HG03103 (cell line): Measurements from ENCODE around the gene MBD3.
A peak's percentile ranks its signal among the peaks of the same experiment; 100 is the strongest.

ENCODE experiments used
- ATAC-seq: cut with Tn5 transposase; IDR thresholded peaks from one replicate; pipeline ENCODE4 v1.9.1; 2021; ENCODE audit warnings: low read depth; ENCODE audit not compliant: unreplicated experiment

MBD3 gene

DNA sequence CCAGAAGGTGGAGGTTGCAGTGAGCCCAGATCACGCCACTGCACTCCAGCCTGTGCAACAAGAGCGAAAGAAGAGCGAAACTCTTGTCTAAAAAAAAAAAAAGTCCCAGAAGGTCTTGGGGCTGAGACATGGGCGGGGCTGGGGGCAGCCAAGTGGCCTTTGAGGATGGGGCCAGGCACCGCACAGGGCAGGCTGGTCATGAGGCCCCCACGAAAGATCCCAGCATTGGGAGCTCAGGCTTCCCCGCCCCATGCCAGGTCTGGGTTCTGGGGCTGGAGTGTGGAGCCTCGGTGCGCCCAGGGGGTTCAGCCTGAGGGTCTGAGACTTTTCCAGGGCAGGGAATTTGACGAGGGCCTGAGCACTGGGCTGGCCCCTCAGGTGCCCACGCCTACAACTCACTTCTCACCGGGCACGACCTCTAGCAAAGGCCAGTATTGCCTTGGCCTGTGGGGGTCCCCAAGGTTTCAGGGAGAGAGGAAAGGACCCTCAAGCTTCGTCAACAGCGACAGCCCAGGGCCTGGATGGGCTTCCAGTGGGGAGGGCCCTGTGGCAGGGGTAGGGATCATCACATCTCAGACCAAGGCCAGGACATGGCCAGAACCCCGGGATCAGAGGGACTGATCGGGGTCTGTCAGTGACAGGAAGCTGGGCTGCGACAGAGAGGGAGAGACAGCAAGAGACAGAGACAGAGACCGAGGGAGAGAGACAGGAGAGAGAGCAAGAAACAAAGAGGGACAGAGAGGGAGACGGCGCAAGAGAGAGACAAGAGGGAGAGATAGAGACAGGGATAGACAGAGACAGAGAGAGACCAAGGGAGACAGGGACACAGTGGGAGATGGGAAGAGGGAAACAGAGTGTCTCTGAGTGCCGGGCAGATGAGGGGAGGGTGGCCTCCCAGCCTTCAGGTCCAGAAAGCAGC is 17.1 kb downstream of the MBD3 start:
- ATAC-seq: no peak

DNA sequence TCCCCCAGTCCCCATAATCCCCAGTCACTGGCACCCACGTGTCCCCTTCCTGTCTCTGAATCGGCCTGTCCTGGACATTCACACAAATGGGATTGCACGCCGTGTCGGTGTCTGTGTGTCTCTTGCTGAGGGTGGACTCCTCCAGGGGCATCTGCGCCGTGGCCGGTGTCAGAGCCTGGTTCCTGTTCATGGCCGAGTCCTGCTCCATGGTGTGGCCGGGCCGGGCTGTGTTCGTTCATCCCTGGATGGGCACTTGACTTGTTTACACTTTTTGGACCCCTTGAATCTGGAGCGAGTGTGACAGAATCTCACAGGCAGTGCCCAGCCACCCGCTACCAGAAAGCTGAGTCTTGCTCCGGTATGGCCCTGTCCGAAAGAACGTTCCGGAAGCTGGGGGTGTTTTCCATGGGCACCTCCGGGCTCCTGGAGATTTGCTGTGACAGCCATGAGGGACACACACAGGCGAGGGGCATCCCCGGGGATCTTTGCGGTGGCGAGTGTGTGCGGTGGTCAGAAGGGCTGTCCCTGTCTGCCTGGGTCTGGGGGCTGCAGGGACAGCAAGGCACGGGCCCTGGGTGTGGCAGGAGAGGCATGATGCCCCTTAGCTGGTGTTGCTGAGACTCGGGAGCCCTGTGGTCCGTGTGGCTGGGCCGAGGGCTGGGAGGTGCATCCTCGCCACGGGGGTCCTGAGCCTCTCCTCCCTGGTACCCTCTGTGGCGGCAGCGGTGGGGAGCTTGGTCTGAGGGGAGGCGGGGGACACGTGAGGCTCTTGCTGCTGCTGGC is 18.1 kb downstream of the MBD3 start:
- no peak for ATAC-seq

DNA sequence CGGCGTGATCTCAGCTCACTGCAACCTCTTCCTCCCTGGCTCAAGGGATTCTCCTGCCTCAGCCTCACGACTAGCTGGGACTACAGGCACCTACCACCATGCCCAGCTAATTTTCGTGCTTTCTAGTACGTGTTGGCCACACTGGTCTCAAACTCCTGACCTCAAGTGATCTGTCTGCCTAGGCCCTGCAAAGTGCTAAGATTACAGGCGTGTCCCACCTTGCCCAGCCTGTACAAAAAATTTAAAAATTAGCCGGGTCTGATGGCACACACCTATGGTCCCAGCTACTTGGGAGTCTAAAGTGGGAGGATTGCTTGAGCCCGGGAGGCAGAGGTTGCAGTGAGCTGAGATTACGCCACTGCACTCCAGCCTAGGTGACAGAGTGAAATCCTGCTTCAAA is 19.9 kb downstream of the MBD3 start:
- no peak for ATAC-seq

DNA sequence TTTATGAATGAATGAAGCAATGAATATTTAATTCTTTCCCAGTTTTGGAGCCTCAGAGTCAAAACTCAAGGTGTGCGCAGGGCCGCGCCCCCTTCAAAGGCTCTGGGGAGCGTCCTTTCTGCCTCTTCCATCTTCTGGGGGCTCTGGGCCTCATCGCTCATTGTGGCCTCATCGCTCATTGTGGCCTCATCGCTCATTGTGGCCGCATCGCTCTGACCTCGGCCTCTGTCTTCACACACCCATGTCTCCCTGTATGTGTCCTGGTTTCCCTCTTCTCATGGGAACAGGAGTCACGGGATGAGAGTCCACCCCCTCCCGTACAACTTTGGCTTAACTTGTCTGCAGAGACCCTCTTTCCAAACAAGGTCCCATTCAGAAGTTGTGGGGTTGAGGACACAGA is 21.3 kb downstream of the MBD3 start:
- no peak for ATAC-seq

DNA sequence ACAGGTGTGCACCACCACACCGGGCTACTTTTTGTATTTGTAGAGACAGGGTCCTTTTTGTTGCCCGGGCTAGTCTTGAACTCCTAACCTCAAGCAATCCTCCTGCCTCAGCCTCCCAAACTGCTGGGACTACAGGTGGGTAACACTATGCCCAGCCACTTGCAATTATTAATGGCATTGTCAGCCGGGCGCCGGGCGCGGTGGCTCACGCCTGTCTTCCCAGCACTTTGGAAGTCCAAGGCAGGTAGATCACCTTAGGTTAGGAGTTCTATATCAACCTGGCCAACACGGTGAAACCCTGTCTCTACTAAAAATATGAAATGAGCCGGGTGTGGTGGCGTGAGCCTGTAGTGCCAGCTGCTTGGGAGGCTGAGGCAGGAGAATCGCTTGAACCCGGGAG is 21.8 kb downstream of the MBD3 start:
- no peak for ATAC-seq

DNA sequence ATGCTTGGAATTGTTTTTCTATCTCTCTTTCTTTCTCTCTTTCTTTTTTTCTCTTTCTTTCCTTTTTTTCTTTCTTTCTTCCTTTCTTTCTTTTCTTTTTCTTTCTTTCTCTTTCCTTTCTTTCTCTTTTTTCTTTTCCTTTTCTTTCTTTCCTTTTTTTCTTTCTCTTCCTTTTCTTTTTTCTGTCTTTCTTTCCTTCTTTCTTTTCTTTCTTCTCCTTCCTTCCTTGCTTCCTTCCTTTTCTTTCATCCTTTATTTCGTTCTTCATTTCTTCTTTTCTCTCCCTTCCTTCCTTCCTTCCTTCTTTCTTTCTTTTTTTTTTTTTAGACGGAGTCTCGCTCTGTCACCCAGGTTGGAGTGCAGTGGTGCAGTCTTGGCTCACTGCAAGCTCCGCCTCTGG is 22.7 kb downstream of the MBD3 start:
- no peak for ATAC-seq

GRCh38 chr19:1568320-1569019 is 24.2 kb downstream of the MBD3 start, which contains the start of gene MEX3D:
Gene MEX3D, minus strand, starts transcription at chr19:1568325. Its CDS starts 267 bp downstream, at chr19:1568058.
- ATAC-seq: peak; percentile 76

GRCh38 chr19:1567848-1568227 is 24.8 kb downstream of the MBD3 start:
- ATAC-seq: no peak

DNA sequence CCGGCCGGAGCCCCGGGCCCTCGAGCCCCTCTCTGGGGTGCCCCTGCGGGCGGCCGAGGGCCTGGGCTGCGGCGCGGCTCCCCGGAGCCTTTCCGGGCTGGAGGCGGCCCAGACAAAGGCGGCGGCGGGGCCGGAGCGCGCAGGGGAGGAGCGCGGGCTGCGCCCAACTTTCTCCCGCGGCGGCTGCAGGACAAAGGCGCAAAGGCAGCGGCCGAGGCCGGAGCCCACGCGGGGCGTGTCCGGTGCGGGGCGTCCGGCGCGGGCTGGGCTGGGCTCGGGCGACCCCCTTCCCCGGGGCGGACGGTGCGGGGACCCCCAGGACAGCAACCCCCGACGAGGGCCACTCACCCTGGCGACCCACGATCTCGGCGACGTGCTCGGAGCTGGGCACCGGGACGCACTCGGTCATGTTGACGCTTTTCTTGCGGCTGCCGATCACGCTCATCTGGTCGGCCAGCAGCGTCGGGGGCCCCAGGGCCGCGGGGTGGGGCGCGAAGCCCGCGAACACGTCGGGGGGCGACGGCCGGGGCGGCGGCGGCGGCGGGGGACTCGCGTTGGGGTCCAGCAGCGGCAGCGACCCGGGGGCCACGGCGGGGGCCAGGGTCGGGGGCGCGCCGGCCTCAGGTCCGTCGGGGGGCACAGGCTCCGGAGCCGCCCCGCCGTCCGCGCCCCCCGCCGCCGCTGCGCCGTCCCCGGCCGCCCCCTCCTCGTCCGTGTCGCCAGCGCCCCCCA is 25.4 kb downstream of the MBD3 start:
- ATAC-seq: no peak

DNA sequence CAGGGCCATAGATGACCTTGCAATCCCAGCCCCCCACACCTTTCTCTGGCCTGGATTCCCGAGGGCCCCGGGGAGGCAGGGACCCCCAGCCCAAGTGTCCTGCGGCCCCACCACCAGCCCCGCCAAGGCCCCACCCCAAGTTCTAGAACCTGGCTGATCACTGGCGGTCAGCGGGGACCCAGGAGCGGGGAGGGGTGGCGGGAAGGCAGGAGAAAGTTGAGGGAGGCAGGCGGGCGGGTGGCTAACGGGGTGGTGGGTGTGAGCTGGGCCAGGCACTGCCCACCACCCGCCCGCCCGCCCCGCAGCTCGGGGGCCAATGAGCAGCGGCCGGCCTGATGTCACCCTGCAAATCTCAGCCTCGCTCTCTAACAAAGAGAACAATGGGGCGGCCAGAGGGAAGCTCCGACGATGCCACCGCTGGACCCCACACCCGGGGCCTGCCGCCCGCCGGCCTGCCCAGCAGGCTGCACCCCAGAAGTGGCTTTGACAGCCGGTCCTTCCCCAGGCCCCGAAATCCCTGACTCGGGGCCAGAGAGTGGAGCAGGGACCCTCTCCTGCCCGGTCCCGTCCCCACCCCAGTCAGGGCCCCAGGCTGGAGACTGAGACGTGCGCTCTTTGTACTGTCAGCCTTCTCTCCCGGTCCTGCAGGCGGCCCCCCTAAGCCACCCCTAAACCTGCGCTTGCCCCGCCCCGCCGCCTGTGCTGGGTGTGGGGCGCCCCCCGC is 26.1 kb downstream of the MBD3 start:
- no peak for ATAC-seq

GRCh38 chr19:1563251-1563650 is 29.4 kb downstream of the MBD3 start:
- no peak for ATAC-seq

DNA sequence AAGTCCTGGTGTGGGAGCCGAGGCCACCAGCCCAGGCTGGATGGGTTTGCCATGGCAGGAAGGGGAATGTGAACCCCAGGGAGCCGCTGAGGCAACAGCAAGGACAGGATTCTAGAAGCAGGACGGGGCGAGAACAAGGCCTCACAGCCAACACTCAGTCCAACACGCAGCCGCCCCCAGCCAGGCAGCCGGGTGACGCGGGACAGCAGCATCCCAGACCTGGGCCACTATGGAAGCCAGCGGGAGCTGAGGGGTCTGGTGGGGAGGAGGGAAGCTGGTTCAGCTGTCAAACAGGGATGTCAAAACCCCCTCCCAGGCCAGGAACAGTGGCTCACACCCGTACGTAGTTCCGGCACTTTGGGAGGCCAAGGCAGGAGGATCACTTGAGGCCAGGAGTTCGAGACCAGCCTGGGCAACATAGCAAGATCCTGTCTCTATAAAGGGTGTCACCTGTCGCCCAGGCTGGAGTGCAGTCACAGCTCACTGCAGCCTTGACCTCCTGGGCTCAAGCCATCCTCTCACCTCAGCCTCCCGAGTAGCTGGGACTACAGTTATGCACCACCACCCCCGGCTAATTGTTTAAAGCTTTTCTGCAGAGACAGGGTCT is 31.3 kb downstream of the MBD3 start:
- no peak for ATAC-seq

DNA sequence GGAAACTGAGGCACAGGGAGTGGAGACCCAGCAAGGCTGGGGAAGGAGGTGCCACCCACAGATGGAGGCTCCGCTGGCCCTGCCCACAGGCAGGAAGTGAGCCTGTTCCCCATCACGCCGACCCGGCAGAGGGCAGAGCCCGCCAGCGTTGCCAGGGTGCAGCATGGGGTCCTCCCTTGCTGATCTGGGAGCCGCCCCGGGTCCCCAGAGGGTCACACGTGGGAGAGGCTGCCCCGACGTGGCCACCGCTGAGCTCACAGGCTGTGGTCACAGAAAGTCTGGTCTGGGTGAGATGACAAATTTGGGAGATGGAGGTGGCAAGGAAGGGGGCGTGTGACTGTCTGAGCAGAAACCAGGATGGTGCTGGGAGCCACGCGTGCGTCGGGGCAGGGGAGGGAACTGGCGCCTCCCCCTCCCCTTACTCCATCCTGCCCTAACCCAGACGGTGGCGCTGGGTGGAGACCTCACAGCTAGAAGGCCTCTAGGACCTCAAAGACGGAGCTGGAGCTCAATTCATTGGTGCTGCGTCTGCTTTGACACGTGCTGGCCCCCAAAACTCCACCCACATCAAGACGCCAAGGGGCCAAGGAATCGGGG is 32.3 kb downstream of the MBD3 start:
- no peak for ATAC-seq

GRCh38 chr19:1558552-1558951 is 34.1 kb downstream of the MBD3 start:
- no peak for ATAC-seq

GRCh38 chr19:1556390-1557070 is 36.1 kb downstream of the MBD3 start:
- ATAC-seq: no peak

- ATAC-seq: no peak
Measured at GRCh38 chr19:1555487-1556389, 36.9 kb downstream of the MBD3 start.

DNA sequence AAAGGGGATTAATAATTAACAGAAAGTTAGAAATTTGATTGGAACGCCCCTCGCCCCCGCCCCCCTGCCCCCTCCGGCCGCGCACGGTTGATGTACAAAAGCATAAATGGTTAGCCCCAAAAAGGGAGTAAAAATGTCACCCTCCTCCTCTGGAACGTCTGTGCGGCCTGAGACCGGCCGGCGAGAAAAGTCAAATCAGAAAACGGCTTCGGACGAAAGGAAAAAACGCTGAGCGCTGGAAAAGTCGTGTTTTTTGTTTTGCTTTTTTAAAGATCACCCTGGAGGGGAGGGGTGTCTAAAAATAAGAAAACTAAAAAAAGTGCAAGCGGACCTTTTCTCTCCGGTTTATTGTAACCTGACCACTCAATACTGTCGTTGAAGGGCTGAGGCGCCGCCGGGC is 37.7 kb downstream of the MBD3 start:
- no peak for ATAC-seq
